H9 (cell line): ENCODE results near the gene UBAC2. TPM values are rescaled to one million over a fixed set of nuclear protein-coding genes. Genes with fewer than 3 reads are reported as not detected.

Experiments
- DNase-seq: peaks from one replicate; pipeline ENCODE4 v3.0.0-alpha.2; 2017
- H2AFZ ChIP-seq: one replicate; pipeline ENCODE4 v1.6.1; 2013; ENCODE audit warnings: mild to moderate bottlenecking, low read length, control low read depth, moderate library complexity
- H2AK5ac ChIP-seq: 2 replicates; pipeline ENCODE4 v1.6.1; 2013; ENCODE audit warnings: low read length, control low read depth, mixed read lengths; ENCODE audit not compliant: insufficient read length
- H2BK120ac ChIP-seq: one replicate; pipeline ENCODE4 v1.6.1; 2013; ENCODE audit warnings: low read depth, mild to moderate bottlenecking, low read length, control low read depth, inconsistent platforms; ENCODE audit not compliant: poor library complexity, severe bottlenecking
- H2BK12ac ChIP-seq: 2 replicates; pipeline ENCODE4 v1.6.1; 2013; ENCODE audit warnings: low read length, control low read depth, mixed read lengths, low read depth; ENCODE audit not compliant: insufficient read length
- H2BK15ac ChIP-seq: 2 replicates; pipeline ENCODE4 v1.6.1; 2013; ENCODE audit warnings: low read depth, low read length, control low read depth
- H2BK20ac ChIP-seq: one replicate; pipeline ENCODE4 v1.6.1; 2013; ENCODE audit warnings: low read depth, mild to moderate bottlenecking, low read length, control low read depth, inconsistent platforms; ENCODE audit not compliant: poor library complexity, severe bottlenecking
- H2BK5ac ChIP-seq: 2 replicates; pipeline ENCODE4 v1.6.1; 2013; ENCODE audit warnings: low read length, control low read depth, mixed read lengths; ENCODE audit not compliant: insufficient read length
- H3K14ac ChIP-seq: 2 replicates; pipeline ENCODE4 v1.6.1; 2013; ENCODE audit warnings: low read length, control low read depth; ENCODE audit not compliant: insufficient read depth
- H3K18ac ChIP-seq: 2 replicates; pipeline ENCODE4 v1.6.1; 2013; ENCODE audit warnings: low read depth, mild to moderate bottlenecking, mixed read lengths, low read length, control low read depth; ENCODE audit not compliant: insufficient read length
- H3K23ac ChIP-seq: 2 replicates; pipeline ENCODE4 v1.6.1; 2013; ENCODE audit warnings: low read length, control low read depth, mixed read lengths, low read depth; ENCODE audit not compliant: insufficient read length
- H3K23me2 ChIP-seq: 2 replicates; pipeline ENCODE4 v1.6.1; 2013; ENCODE audit warnings: low read depth, mild to moderate bottlenecking, mixed read lengths, low read length, control low read depth; ENCODE audit not compliant: insufficient read length, poor library complexity, severe bottlenecking
- H3K27ac ChIP-seq: 2 replicates; pipeline ENCODE4 v1.5.1; 2013; ENCODE audit warnings: low read length, control low read depth, mixed read lengths, low read depth; ENCODE audit not compliant: insufficient read length
- H3K27me3 ChIP-seq: 2 replicates; pipeline ENCODE4 v1.6.1; 2013; ENCODE audit warnings: low read length, control low read depth, inconsistent platforms; ENCODE audit not compliant: insufficient read depth
- H3K4ac ChIP-seq: 2 replicates; pipeline ENCODE4 v1.6.1; 2013; ENCODE audit warnings: low read depth, mild to moderate bottlenecking, control low read depth, inconsistent platforms, low read length, moderate library complexity
- H3K4me1 ChIP-seq: 2 replicates; pipeline ENCODE4 v1.6.1; 2013; ENCODE audit warnings: low read length, control low read depth, inconsistent platforms; ENCODE audit not compliant: insufficient read depth
- H3K4me2 ChIP-seq: 2 replicates; pipeline ENCODE4 v1.6.1; 2013; ENCODE audit warnings: low read length, control low read depth, mixed read lengths; ENCODE audit not compliant: insufficient read length, insufficient read depth
- H3K56ac ChIP-seq: 2 replicates; pipeline ENCODE4 v1.6.1; 2013; ENCODE audit warnings: low read depth, mild to moderate bottlenecking, mixed read lengths, low read length, control low read depth; ENCODE audit not compliant: insufficient read length
- H3K79me1 ChIP-seq: 2 replicates; pipeline ENCODE4 v1.6.1; 2013; ENCODE audit warnings: low read depth, mild to moderate bottlenecking, moderate library complexity, low read length, control low read depth, inconsistent platforms; ENCODE audit not compliant: insufficient read depth, poor library complexity, severe bottlenecking
- H3K79me2 ChIP-seq: 2 replicates; pipeline ENCODE4 v1.6.1; 2013; ENCODE audit warnings: low read length, control low read depth, inconsistent platforms; ENCODE audit not compliant: insufficient read depth
- H3K9ac ChIP-seq: 2 replicates; pipeline ENCODE4 v1.6.1; 2013; ENCODE audit warnings: low read length, control low read depth, mixed read lengths; ENCODE audit not compliant: insufficient read length; ENCODE audit errors: extremely low read depth
- H3K9me3 ChIP-seq: one replicate; pipeline ENCODE4 v1.6.1; 2013; ENCODE audit warnings: low read depth, low read length, inconsistent platforms; ENCODE audit not compliant: control insufficient read depth
- H3T11ph ChIP-seq: one replicate; pipeline ENCODE4 v1.6.1; 2013; ENCODE audit warnings: mild to moderate bottlenecking, low read length, control low read depth, inconsistent platforms
- H4K20me1 ChIP-seq: one replicate; pipeline ENCODE4 v1.6.1; 2013; ENCODE audit not compliant: control insufficient read depth, insufficient read length, insufficient read depth
- H4K5ac ChIP-seq: 2 replicates; pipeline ENCODE4 v1.6.1; 2013; ENCODE audit warnings: low read depth, mild to moderate bottlenecking, mixed read lengths, low read length, control low read depth; ENCODE audit not compliant: insufficient read length
- H4K8ac ChIP-seq: replicated peaks from 2 replicates; pipeline ENCODE4 v1.6.1; 2013; ENCODE audit warnings: low read length, control low read depth, mixed read lengths, low read depth; ENCODE audit not compliant: insufficient read length
- H4K91ac ChIP-seq: 2 replicates; pipeline ENCODE4 v1.6.1; 2013; ENCODE audit warnings: low read depth, mild to moderate bottlenecking, moderate library complexity, mixed read lengths, low read length, control low read depth; ENCODE audit not compliant: insufficient read length
- H3K27ac Mint-ChIP-seq, 3 experiments: 2 replicates in 2 of 3; 3 replicates in 1 of 3; pipeline ENCODE4 v1.8.0; 2020 to 2021; ENCODE audit warnings: mixed read lengths in 3 of 3, mild to moderate bottlenecking in 1 of 3, moderate library complexity in 1 of 3
- H3K27me3 Mint-ChIP-seq: 2 replicates; pipeline ENCODE4 v1.8.0; 2021; ENCODE audit warnings: low read depth, mild to moderate bottlenecking, moderate library complexity, mixed read lengths
- H3K36me3 Mint-ChIP-seq, 3 experiments: 2 replicates in 2 of 3; 3 replicates in 1 of 3; pipeline ENCODE4 v1.8.0; 2020 to 2021; ENCODE audit warnings: low read depth in 3 of 3, mixed read lengths in 3 of 3; ENCODE audit not compliant: insufficient read depth in 1 of 3
- H3K4me1 Mint-ChIP-seq, 2 experiments: 2 replicates each; pipeline ENCODE4 v1.8.0; 2020; ENCODE audit warnings: mixed read lengths in 2 of 2
- H3K4me3 Mint-ChIP-seq, 2 experiments: 2 replicates in 1 of 2; 3 replicates in 1 of 2; pipeline ENCODE4 v1.8.0; 2020 to 2021; ENCODE audit warnings: mild to moderate bottlenecking in 2 of 2, mixed read lengths in 2 of 2, moderate library complexity in 1 of 2
- H3K9me3 Mint-ChIP-seq, 2 experiments: 2 replicates in 1 of 2; 3 replicates in 1 of 2; pipeline ENCODE4 v1.8.0; 2020; ENCODE audit warnings: mild to moderate bottlenecking in 2 of 2, mixed read lengths in 2 of 2, moderate library complexity in 1 of 2
- CTCF ChIP-seq: fragments of 200-600 bp; sonication (generic); conservative IDR thresholded peaks from 3 replicates; pipeline ENCODE4 v1.8.0; 2021; ENCODE audit warnings: antibody characterized with exemption, mild to moderate bottlenecking
- WGBS: extraction: QIAGEN DNeasy Blood & Tissue Kit; methylation state at CpG from one replicate; pipeline ENCODE4 v1.1.7; 2013; ENCODE audit warnings: missing lambda C conversion rate, low lambda C conversion rate, mixed read lengths; ENCODE audit not compliant: insufficient read length; ENCODE audit errors: extremely low coverage; 5-methylcytosine and 5-hydroxymethylcytosine counted together
- total RNA-seq: library from RNA; stranded (reverse); gene quantifications from 2 replicates; pipeline ENCODE4 v1.2.1, GENCODE V29; 2021

The UBAC2 gene
- total RNA-seq, 1 experiment from 2014 or later, result 52.3 TPM

GRCh38 chr13:99158846-99159245, 41.8 kb upstream of the UBAC2 start:
- no peak overlapping the region for H3K27ac ChIP-seq
- Mint-ChIP-seq H3K4me3 (no peak overlapping the region), H3K9me3 (no peaks in the 10 kb centered on the region), H3K27ac (no peak overlapping the region; a peak in 1 of 7 replicates), H3K27me3 (no peaks in the 10 kb centered on the region; the same call in 1 of the 2 replicates), H3K36me3 (no peaks in the 10 kb centered on the region), H3K4me1 (no peaks in the 10 kb centered on the region)
- no peak overlapping the region for H4K8ac ChIP-seq
- H3K4ac ChIP-seq, result no peak overlapping the region
- no peak overlapping the region for H2BK15ac ChIP-seq
- no peak overlapping the region for H4K91ac ChIP-seq
- no peak overlapping the region for H3T11ph ChIP-seq
- no peak overlapping the region for H4K5ac ChIP-seq
- no peak overlapping the region for H3K9ac ChIP-seq
- no peak overlapping the region for H3K4me2 ChIP-seq
- H2BK5ac ChIP-seq, result no peak overlapping the region
- H2BK120ac ChIP-seq, result no peak overlapping the region
- H2BK12ac ChIP-seq, result no peak overlapping the region
- no peak overlapping the region for H3K18ac ChIP-seq
- H2AFZ ChIP-seq, result no peak overlapping the region
- no peaks in the 10 kb centered on the region for H3K9me3 ChIP-seq
- no peaks in the 10 kb centered on the region for H3K27me3 ChIP-seq
- no peak overlapping the region for H3K23ac ChIP-seq
- DNase-seq, result no peak
- no peaks in the 10 kb centered on the region for H4K20me1 ChIP-seq
- TF ChIP-seq CTCF, result no peak
- no peak overlapping the region for H2BK20ac ChIP-seq
- no peaks in the 10 kb centered on the region for H3K23me2 ChIP-seq
- no peaks in the 10 kb centered on the region for H3K4me1 ChIP-seq
- no peak overlapping the region for H3K14ac ChIP-seq
- no peak overlapping the region for H3K56ac ChIP-seq
- H3K79me1 ChIP-seq, result no peaks in the 10 kb centered on the region
- H3K79me2 ChIP-seq, result no peaks in the 10 kb centered on the region
- no peak overlapping the region for H2AK5ac ChIP-seq
- WGBS, result no CpG with 5 or more reads among the region's 8 CpGs
